Activated effector memory CD4-positive, alpha-beta T cell treated with Interleukin-2 at 50 U/mL for 16 hours (primary cell): ENCODE results near the gene TPTE.
"Not testable (repeated sequence)": the region's sequence is repeated elsewhere in the genome, so short reads cannot be mapped to it uniquely, and the experiment has no call there.

Experiments used
- DNase-seq: peaks from one replicate; pipeline ENCODE4 v3.0.0-alpha.2; 2020

TPTE gene

GRCh38 chr21:10617133-10617752 lies 95.9 kb downstream of the TPTE start:
- not testable (repeated sequence) for DNase-seq

GRCh38 chr21:10627316-10627863 lies 106.0 kb downstream of the TPTE start:
- no peak for DNase-seq

GRCh38 chr21:10629239-10629638 lies 107.9 kb downstream of the TPTE start:
- DNase-seq, result not testable (repeated sequence)

GRCh38 chr21:10630829-10631228 lies 109.4 kb downstream of the TPTE start:
- not testable (repeated sequence) for DNase-seq

- not testable (repeated sequence) for DNase-seq
Observed at GRCh38 chr21:10631316-10631715, 109.9 kb downstream of the TPTE start.

GRCh38 chr21:10638144-10638543 lies 116.8 kb downstream of the TPTE start:
- DNase-seq, result not testable (repeated sequence)

GRCh38 chr21:10639123-10639522 lies 117.7 kb downstream of the TPTE start:
- no peak for DNase-seq

GRCh38 chr21:10639746-10640145 lies 118.4 kb downstream of the TPTE start:
- not testable (repeated sequence) for DNase-seq

- no peak for DNase-seq
Observed at GRCh38 chr21:10640446-10640845, 119.1 kb downstream of the TPTE start.

GRCh38 chr21:10641107-10641506 lies 119.7 kb downstream of the TPTE start:
- DNase-seq, result no peak

- not testable (repeated sequence) for DNase-seq
Observed at GRCh38 chr21:10645667-10646066, 124.3 kb downstream of the TPTE start.

- not testable (repeated sequence) for DNase-seq
Observed at GRCh38 chr21:10649350-10650149, 128.2 kb downstream of the TPTE start.

- DNase-seq, result not testable (repeated sequence)
Observed at GRCh38 chr21:10650297-10650696, 128.9 kb downstream of the TPTE start.
